Measurements from ENCODE around the gene PCBP1. TPM values are rescaled to one million over a fixed set of nuclear protein-coding genes. Genes with fewer than 3 reads are reported as not detected.
"Not testable (repeated sequence)": the region's sequence is repeated elsewhere in the genome, so short reads cannot be mapped to it uniquely, and the experiment has no call there.

Gene PCBP1
- total RNA-seq, 1 donor from 2014 or later = 40.3 TPM

- DNase-seq (ENCODE audit: low read depth in 2 of 2) = no peak
These were observed 36.0 kb downstream of the PCBP1 start for GRCh38 chr2:70123051-70123828.

GRCh38 chr2:70123829-70124116, 36.5 kb downstream of the PCBP1 start:
- no peak for DNase-seq (ENCODE audit: low read depth in 2 of 2)

DNA sequence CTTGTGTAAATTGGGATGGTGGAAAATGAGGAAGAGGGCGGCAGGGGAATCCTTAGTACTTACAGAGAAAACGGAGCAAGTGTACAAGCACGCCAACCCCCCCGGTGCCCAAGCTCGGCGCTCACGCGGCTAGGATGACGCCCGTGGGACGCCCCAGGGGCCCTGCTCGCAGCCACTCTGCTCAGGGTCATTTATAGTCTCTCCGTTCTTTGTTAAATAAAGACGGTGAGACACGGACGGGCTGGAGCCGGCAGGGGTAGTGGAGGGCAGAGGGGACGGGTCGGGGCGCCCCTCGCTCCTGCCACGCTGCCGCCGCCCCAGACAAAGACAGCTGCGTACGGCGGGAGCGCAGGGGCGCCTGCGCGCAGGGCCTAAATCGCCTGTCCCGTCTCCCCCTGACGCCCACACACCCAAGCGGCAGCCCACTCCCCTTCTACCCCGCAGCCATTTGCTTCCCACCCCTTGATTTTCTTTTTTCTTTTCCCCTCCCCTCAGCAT, 37.8 kb downstream of the PCBP1 start:
- peak; percentile 47 to 61 for DNase-seq (ENCODE audit: low read depth in 2 of 2)

- DNase-seq (ENCODE audit: low read depth in 2 of 2) = no peak
These were observed 38.2 kb downstream of the PCBP1 start for GRCh38 chr2:70125498-70125898.

DNA sequence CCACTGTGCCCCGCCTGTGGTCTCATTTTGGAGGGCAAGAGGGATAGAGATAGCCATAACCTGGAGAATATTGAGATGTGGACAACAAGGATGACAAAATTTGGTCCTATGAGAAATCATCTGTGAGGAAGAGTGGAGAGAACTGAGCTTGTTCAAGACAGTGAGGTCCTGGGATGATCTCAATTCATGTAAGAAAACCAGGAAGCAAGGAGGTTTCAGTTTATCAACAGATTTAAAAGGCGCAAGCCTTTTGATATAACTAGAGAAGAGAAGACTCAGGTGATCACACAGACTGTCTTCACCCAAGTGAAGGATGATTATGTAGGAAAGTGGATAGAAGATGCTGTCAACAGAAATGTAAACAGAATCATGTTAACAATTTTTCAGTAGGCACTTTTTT, 39.1 kb downstream of the PCBP1 start:
- DNase-seq (ENCODE audit: low read depth in 2 of 2) = no peak

- no peak for DNase-seq (ENCODE audit: low read depth in 2 of 2)
These were observed 40.7 kb downstream of the PCBP1 start for GRCh38 chr2:70128005-70128404.

DNA sequence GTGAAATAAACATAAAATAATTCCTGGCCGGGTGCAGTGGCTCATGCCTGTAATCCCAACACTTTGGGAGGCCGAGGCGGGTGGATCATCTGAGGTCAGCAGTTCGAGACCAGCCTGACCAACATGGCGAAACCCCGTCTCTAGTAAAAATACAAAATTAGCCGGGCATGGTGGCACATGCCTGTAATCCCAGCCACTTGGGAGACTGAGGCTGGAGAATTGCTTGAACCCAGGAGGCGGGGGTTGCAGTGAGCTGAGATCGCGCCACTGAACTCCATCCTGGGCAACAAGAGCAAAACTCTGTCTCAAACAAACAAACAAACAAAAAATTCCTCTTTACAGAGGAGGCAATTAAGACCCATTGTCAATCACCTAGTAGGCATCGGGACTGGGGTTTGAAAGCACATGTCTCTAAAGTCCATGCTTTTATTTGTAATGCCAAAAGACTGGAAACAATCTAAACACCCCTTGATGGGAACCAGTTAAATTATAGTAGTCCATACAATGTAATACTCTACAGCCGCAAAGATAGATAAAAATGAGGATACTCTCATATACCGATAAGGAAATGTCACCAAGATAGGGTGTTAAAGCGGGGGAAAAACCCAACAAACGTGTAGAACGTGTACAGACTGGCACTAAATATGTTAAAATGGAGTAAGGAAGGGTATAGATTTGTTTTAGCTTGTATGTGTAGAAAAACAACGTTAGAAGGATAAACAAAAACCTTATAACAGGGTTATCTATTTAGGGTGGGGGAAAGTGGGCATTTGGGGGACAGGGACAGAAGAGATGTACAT, 44.3 kb downstream of the PCBP1 start:
- not testable (repeated sequence) for DNase-seq (ENCODE audit: low read depth in 2 of 2)

DNA sequence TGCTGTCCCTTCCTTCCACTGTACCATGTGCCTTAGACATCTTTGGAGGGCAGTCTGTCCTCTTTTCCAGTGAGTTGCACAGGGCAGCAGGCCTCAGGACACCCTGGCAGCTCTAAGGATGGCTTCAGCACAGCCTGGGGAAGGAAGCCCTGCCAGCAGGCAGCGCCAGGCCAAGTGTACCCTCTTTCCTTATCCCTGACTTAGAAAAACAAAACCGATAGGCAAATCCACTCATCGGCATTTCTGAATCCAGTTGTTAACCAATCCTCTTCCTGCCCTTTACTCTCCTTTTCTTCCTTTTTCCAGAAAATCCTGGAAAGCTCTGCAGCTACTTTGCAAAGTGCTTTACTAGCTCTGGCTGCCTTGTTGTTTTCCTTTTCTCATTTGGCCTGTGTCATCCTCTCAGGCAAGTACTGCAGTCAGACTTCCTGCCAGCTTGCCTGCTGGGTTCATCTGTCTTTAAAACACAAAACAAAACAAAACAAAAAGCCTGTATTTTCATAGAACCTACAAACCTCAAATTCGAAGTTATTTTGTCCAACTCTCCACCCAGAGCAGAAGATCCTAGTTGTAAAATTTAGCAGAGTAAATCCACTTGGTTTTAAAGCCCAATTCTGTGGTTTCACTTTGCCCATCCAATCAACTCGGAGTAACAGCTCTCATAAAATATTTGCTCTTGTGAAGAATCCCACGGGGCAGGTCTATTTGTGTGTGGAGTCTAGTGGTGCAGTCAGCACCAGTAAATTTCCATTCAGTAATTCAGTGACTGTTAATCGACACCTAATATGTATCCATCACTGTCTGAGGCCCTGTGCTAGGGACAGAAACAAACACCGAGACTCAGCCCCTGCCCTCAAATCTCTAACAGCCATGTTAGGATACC, 45.2 kb downstream of the PCBP1 start:
- DNase-seq (ENCODE audit: low read depth in 2 of 2) = peak; percentile 79 to 92

DNA sequence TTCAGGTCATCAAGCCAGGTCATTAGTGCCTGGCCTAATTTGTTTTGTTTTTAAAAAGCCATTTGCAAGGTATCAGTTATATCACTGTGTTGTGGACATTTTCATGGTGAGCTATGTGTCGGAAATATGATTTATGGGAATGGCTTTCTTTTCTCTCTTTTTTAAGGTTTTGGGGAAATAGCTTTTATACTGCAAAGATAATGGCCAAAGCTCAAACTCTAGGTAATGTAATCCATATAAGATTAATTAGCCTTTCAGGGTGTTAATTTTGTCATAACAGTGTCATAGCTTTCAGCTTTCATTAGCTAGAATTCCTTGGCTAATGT, 45.8 kb downstream of the PCBP1 start:
- no peak for DNase-seq (ENCODE audit: low read depth in 2 of 2)

- peak; percentile 47 to 80 for DNase-seq (ENCODE audit: low read depth in 2 of 2)
These were observed 46.4 kb downstream of the PCBP1 start for GRCh38 chr2:70133491-70134322.

- DNase-seq (ENCODE audit: low read depth in 2 of 2) = not testable (repeated sequence)
These were observed 47.2 kb downstream of the PCBP1 start for GRCh38 chr2:70134323-70134983.

Other genes starting within 250 kb of the PCBP1 start
- gene SNRNP27, start 193.5 kb upstream of the PCBP1 start, total RNA-seq = 16.8 and 28.0 TPM in 2 replicates
- 2.4 and 4.8 TPM in 2 replicates for gene MXD1, start 172.4 kb upstream of the PCBP1 start, total RNA-seq
- gene ASPRV1, start 125.8 kb upstream of the PCBP1 start, total RNA-seq = under 0.01 TPM in 2 replicates
- 7.2 and 15.5 TPM in 2 replicates for gene C2orf42, start 103.5 kb downstream of the PCBP1 start, total RNA-seq
- gene TIA1, start 161.2 kb downstream of the PCBP1 start, total RNA-seq = 71.3 and 87.5 TPM in 2 replicates
- gene PCYOX1, start 170.7 kb downstream of the PCBP1 start, total RNA-seq = 22.2 and 28.6 TPM in 2 replicates
- gene SNRPG, start 206.3 kb downstream of the PCBP1 start, total RNA-seq = 141 and 197 TPM in 2 replicates
- 10.7 and 20.3 TPM in 2 replicates for gene FAM136A, start 214.6 kb downstream of the PCBP1 start, total RNA-seq

All from lung microvascular endothelial cell (primary cell).